ENCODE data around the gene ELP4. TPM values are rescaled to one million over a fixed set of nuclear protein-coding genes. Genes with fewer than 3 reads are reported as not detected.
"Not testable (repeated sequence)": the region's sequence is repeated elsewhere in the genome, so short reads cannot be mapped to it uniquely, and the experiment has no call there.

Gene ELP4
- total RNA-seq, 2 donors from 2014 or later: 22.7 to 30.0 TPM

DNA sequence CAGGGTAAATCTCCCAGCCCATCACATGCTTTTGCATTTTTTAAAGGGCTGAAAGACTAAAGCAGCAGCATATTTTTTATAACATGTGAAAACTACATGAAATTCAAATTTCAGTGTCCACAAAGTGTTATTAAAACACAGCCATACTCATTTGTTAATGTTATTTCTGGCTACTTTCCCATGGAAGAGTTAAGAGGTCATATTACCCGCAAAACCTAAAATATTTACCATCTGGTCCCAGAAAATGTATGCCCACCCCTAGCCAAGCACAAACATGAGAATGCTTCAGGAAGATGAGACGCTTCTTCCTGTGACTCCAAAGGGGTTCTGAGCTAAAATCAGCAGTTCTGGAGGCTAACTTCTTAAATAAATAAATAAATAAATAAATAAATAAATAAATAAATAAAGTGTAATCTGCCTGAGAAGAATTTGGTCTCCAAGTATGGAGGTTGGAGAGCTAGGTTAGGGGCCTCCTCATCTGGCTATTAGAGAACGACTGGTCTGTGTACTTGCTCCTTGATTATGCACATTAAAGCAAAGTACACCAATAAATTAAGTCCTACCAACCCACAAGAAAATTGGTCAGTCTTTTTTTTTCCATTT lies 9.9 kb upstream of the ELP4 start:
- Mint-ChIP-seq H3K4me1 (ENCODE audit: low read depth) (peaks cover 16% of the 10 kb centered on the region), H3K4me3 (no peak overlapping the region), H3K9me3 (peaks cover 4% of the 10 kb centered on the region in 2 donors), H3K36me3 (ENCODE audit: insufficient read depth in 2 of 2) (peaks cover 5 to 18% of the 10 kb centered on the region in 2 donors), H3K27ac (no peak overlapping the region), H3K27me3 (ENCODE audit: low read depth) (no peaks in the 10 kb centered on the region)
- DNase-seq (no peak), ATAC-seq (replicated peaks in 1 of 2) (no peak)

DNA sequence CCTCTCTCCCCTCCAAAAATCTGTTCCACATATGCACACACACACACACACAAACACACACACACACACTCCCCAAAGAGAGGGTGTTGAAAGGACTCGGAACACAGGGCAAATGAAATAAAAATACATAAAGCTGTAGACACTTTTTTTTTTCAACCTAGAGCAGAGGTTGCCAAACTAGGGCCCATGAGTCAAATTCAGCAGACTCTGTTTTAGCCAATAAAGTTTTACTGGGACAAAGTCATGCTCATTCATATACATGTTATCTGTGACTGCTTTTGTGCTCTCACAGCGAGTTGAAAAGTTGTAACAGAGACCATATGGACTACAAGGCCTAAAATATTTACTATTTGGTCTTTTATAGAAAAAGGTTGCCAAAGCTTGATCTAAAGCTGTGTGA lies 9.0 kb upstream of the ELP4 start:
- Mint-ChIP-seq H3K9me3 (no peaks in the 10 kb centered on the region), H3K36me3 (ENCODE audit: insufficient read depth in 2 of 2) (peaks cover 0 to 9% of the 10 kb centered on the region in 2 donors), H3K4me1 (ENCODE audit: low read depth) (peaks cover 24% of the 10 kb centered on the region), H3K4me3 (no peak overlapping the region), H3K27me3 (ENCODE audit: low read depth) (no peaks in the 10 kb centered on the region), H3K27ac (no peak overlapping the region)
- ATAC-seq (replicated peaks in 1 of 2): no peak
- DNase-seq: no peak

DNA sequence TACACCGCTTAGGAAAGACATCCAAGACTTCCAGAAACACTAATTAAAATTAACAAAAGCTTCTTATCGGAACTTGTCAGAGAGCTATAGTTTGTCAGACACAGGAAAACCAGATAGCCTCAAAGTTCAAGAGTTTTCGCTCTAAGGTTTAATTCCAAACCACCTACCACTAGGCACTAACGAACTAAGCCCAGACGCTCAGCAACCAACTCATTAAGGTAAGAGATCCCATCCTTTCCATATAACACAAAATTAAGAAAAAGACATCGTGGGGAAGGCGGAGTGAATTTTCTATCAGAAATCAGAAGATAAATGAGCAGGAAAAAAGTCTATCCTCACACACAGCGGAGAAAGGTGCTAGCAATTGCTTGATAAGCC lies 527 bp upstream of the ELP4 start:
- peak; percentile 3 to 7 for DNase-seq
- no peaks in the 10 kb centered on the region for H3K9me3 Mint-ChIP-seq

DNA sequence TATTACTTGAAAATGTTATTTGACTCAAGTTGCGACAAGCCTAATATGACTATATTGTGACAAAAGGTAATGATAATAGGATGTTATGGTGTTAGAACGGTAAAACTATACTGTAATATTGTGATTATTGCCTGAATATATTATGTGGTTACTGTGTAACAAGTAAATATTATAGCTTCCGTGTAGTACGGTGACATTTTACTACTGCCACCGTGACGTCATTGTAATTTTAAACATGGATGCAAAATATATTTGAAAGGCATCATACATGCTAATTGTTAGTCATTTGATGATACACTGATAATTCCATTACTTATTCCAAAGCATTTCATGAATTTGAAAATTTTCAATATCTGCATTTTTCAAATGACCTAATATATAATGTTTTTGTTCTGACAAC lies 2.5 kb downstream of the ELP4 start:
- Mint-ChIP-seq H3K4me1 (ENCODE audit: low read depth) (peaks cover 30% of the 10 kb centered on the region), H3K4me3 (no peak overlapping the region), H3K36me3 (ENCODE audit: insufficient read depth in 2 of 2) (peaks cover 0 to 3% of the 10 kb centered on the region in 2 donors), H3K27me3 (ENCODE audit: low read depth) (no peaks in the 10 kb centered on the region), H3K9me3 (no peaks in the 10 kb centered on the region), H3K27ac (no peak overlapping the region)
- no peak for DNase-seq
- ATAC-seq (replicated peaks in 1 of 2): no peak

More for the DNA sequence above, 527 bp upstream of the ELP4 start:
- Mint-ChIP-seq H3K27me3 (ENCODE audit: low read depth) (no peaks in the 10 kb centered on the region), H3K4me3 (peak overlapping the region; percentile 98 to 99), H3K27ac (peak overlapping the region; percentile 99), H3K4me1 (ENCODE audit: low read depth) (peaks cover 48% of the 10 kb centered on the region), H3K36me3 (ENCODE audit: insufficient read depth in 2 of 2) (peaks cover 0 to 8% of the 10 kb centered on the region in 2 donors)
- peak; percentile 5 to 8 for ATAC-seq (replicated peaks in 1 of 2)

DNA sequence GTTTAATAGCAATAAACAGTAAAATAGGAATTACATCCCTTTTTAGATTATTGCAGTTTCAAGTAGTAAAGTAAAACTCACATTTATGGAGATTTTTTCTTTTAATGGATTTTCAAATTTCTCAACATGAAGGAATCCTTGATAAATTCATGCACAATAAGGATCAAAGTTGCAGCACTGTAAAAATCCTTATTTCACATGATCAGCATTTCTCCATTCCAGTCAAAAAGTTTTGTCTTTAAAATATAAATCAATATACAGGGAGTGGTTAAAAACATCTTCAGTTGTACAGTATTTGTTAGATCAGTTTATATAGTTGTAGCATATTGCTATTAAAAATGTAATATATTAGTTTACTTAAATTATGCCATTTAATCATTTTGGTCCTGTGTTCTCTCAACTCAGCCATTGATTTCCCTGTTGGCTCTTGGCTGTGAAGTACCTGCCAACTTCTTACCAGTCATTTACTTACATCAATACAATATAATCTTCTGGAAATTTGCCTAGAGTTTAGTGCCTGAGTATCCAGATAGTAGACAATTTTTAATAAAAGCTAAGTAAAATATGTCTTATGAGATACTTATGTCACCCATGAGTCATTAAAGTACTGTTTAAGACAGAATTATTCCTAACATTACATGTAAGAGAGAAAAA lies 12.1 kb downstream of the ELP4 start:
- H3K4me1 Mint-ChIP-seq (ENCODE audit: low read depth): no peaks in the 10 kb centered on the region
- no peaks in the 10 kb centered on the region for H3K36me3 Mint-ChIP-seq (ENCODE audit: insufficient read depth in 2 of 2)
- no peaks in the 10 kb centered on the region for H3K27me3 Mint-ChIP-seq (ENCODE audit: low read depth)
- H3K9me3 Mint-ChIP-seq: no peaks in the 10 kb centered on the region
- no peak overlapping the region for H3K4me3 Mint-ChIP-seq
- H3K27ac Mint-ChIP-seq: no peak overlapping the region
- ATAC-seq (replicated peaks in 1 of 2) (no peak), DNase-seq (no peak)

DNA sequence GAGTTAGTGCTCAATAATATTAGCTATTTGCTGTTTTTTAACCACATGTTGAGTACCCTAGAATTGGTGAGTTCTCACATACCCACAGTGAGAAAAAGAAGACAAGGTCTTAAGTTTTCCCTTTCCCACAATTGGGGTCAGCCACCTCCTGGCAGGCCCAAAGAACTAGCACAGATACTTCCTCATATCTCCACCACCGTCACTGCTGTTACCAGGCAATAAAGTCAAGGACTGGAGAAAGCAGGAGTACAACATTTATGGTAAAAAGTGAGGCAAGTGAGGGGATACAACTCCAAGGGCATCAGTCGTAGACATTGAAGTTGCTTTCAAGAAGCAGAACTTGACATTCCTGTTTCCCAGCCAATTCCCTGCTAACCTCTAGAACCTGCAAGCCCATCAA lies 19.6 kb downstream of the ELP4 start:
- ATAC-seq (replicated peaks in 1 of 2) (no peak), DNase-seq (no peak)
- no peak overlapping the region for H3K4me3 Mint-ChIP-seq
- H3K27me3 Mint-ChIP-seq (ENCODE audit: low read depth): no peaks in the 10 kb centered on the region
- no peaks in the 10 kb centered on the region for H3K4me1 Mint-ChIP-seq (ENCODE audit: low read depth)
- no peaks in the 10 kb centered on the region for H3K36me3 Mint-ChIP-seq (ENCODE audit: insufficient read depth in 2 of 2)
- no peak overlapping the region for H3K27ac Mint-ChIP-seq
- H3K9me3 Mint-ChIP-seq: no peaks in the 10 kb centered on the region

DNA sequence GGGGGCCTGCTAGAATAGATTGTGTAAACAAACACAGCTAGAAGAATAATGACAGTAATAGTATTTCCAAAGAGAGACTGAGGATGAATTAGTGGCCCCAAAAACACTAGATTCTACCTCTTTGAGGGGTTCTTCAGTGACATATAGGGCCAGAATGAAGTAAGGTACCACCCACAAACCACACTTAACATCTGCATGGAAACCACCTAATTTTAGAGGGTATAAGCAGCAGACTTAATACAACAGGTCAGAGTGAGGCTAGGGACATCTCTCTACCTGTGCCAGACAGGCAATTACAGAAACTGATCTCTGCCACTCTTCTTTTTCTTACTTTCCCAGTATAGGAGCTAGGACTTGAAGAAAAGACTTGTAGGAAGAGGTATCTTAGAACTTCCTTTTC lies 20.1 kb downstream of the ELP4 start:
- Mint-ChIP-seq H3K27ac (no peak overlapping the region), H3K4me1 (ENCODE audit: low read depth) (no peaks in the 10 kb centered on the region), H3K4me3 (no peak overlapping the region), H3K36me3 (ENCODE audit: insufficient read depth in 2 of 2) (no peaks in the 10 kb centered on the region), H3K27me3 (ENCODE audit: low read depth) (no peaks in the 10 kb centered on the region), H3K9me3 (no peaks in the 10 kb centered on the region)
- DNase-seq: no peak
- no peak for ATAC-seq (replicated peaks in 1 of 2)

DNA sequence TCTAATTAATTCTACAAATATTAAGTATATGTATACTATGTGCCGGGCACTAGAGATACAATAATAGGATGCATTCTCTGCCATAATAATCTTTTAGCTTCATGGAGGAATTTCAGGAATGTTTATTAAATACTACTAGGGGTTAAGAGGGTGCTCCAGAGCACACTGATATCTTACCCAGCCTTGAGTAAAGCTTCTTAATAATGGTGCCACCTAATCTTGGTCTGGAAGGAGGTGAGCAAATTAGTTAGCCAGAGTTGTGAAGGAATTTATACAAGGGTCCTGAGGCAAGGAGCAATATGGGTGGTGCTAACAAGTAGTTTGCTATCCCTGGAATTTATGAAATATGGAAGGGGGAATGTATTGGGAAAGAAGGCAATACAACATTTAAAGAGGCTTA lies 21.7 kb downstream of the ELP4 start:
- ATAC-seq (replicated peaks in 1 of 2): no peak
- Mint-ChIP-seq H3K9me3 (no peaks in the 10 kb centered on the region), H3K4me1 (ENCODE audit: low read depth) (no peaks in the 10 kb centered on the region), H3K36me3 (ENCODE audit: insufficient read depth in 2 of 2) (no peaks in the 10 kb centered on the region), H3K27ac (no peak overlapping the region), H3K27me3 (ENCODE audit: low read depth) (no peaks in the 10 kb centered on the region), H3K4me3 (no peak overlapping the region)
- DNase-seq: no peak

DNA sequence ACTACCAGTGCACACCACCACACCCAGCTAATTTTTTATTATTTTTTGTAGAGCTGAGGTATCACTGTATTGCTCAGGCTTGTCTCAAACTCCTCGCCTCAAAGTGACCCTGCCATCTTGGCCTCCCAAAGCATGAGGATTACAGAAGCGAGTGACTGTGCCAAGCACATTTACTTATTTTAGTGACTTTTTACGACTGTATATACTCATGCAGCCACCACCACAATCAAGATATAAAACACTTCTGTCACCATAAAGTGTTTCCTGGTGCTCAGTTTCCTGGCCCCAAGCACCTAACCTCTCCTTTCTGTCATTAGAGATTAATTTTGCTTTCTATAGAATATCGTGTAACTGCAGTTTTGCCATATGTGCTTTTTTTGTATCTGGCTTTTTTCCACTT lies 25.9 kb downstream of the ELP4 start:
- H3K36me3 Mint-ChIP-seq (ENCODE audit: insufficient read depth in 2 of 2): peaks cover 0 to 2% of the 10 kb centered on the region in 2 donors
- ATAC-seq (replicated peaks in 1 of 2) (no peak), DNase-seq (no peak)
- H3K4me1 Mint-ChIP-seq (ENCODE audit: low read depth): no peaks in the 10 kb centered on the region
- no peak overlapping the region for H3K27ac Mint-ChIP-seq
- no peak overlapping the region for H3K4me3 Mint-ChIP-seq
- no peaks in the 10 kb centered on the region for H3K9me3 Mint-ChIP-seq
- no peaks in the 10 kb centered on the region for H3K27me3 Mint-ChIP-seq (ENCODE audit: low read depth)

DNA sequence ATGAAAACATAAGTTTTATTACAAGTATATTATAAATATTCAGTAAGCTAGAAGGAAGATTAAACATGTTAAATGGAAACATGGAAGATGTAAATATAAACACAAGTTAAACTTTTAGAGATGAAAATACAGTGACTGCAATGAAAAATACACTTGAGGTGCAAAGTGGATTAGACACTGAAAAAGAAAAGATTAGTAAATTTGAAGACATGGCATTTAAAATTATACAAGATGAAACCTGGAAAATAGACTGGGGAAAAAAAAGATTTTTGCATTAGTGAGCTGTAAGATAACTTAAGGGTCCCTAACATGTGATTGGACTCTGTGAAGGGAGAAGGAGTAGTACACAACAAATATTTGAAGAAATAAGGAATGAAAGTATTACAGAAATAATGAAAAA lies 33.3 kb downstream of the ELP4 start:
- H3K27ac Mint-ChIP-seq: no peak overlapping the region
- no peak for ATAC-seq (replicated peaks in 1 of 2)
- DNase-seq: no peak
- H3K4me3 Mint-ChIP-seq: no peak overlapping the region
- no peaks in the 10 kb centered on the region for H3K27me3 Mint-ChIP-seq (ENCODE audit: low read depth)
- H3K4me1 Mint-ChIP-seq (ENCODE audit: low read depth): no peaks in the 10 kb centered on the region
- H3K36me3 Mint-ChIP-seq (ENCODE audit: insufficient read depth in 2 of 2): peaks cover 7 to 28% of the 10 kb centered on the region in 2 donors
- H3K9me3 Mint-ChIP-seq: peaks cover 1 to 2% of the 10 kb centered on the region in 2 donors

DNA sequence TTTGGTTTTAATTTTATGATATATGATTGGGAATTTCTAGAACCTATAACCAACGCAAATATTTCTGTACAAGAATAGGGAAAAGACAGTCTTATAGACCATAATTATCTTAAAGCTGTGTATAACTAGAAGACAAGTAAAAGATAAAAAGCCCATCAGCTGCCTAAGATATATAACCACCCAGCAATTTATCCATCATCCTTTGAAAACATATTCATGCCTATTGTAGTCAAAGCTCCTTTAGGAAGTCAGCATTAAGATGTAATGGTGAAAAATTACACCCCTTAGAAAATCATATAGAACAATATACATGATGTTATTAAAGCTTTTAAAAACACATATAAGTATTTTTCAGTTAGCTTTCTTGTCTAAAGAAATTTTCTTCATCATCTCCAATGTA lies 46.4 kb downstream of the ELP4 start:
- H3K27ac Mint-ChIP-seq: no peak overlapping the region
- no peaks in the 10 kb centered on the region for H3K36me3 Mint-ChIP-seq (ENCODE audit: insufficient read depth in 2 of 2)
- no peak for DNase-seq
- H3K9me3 Mint-ChIP-seq: no peaks in the 10 kb centered on the region
- no peaks in the 10 kb centered on the region for H3K4me1 Mint-ChIP-seq (ENCODE audit: low read depth)
- H3K27me3 Mint-ChIP-seq (ENCODE audit: low read depth): no peaks in the 10 kb centered on the region
- ATAC-seq (replicated peaks in 1 of 2): no peak
- no peak overlapping the region for H3K4me3 Mint-ChIP-seq

DNA sequence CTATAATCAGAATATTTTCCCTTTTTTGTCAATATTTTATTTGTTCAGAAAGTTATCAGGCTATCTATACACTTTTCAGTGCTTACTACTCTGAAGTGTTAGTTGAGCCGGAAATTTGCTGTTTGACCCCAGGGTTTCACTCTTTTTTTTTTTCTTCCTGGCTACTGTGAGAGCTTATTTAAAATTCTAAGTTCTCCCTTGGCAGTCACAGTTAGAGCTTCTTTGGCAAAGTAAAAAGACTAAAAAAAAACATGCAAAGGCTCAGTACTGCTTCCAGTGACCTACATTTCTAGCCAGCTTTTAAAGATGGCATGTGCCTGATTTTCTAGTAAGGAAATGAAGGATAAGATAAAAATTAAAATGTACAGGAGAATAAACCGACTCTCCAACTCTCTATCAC lies 48.4 kb downstream of the ELP4 start:
- H3K4me3 Mint-ChIP-seq: no peak overlapping the region
- no peaks in the 10 kb centered on the region for H3K9me3 Mint-ChIP-seq
- H3K4me1 Mint-ChIP-seq (ENCODE audit: low read depth): no peaks in the 10 kb centered on the region
- no peak overlapping the region for H3K27ac Mint-ChIP-seq
- DNase-seq: no peak
- H3K27me3 Mint-ChIP-seq (ENCODE audit: low read depth): no peaks in the 10 kb centered on the region
- no peaks in the 10 kb centered on the region for H3K36me3 Mint-ChIP-seq (ENCODE audit: insufficient read depth in 2 of 2)
- no peak for ATAC-seq (replicated peaks in 1 of 2)

DNA sequence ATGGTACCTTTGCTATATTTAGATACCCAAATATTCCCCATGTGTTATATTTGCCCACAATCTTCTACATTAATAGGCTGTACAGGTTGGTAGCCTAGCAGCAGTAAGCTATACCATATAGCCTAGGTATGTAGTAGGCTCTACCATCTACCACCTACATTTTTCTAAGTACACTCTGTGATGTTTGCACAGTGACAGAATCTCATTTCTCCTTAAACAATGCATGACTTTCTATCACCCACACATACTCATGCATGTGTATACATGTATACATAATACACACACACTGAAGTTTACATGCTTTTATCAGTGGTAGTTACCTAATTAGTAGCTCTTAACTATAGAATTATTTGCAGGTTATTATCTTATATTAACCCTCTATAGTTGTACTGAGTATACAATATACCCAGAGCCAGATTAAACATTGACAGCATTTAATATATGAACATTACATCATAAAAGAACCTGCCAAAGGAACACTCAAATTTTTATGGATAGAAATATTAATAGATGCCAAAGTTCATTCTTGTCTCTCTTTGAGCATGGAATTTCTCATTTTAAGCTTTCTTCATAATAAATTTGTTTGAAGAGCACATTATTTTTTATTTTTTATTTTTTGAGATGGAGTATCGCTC lies 51.4 kb downstream of the ELP4 start:
- no peaks in the 10 kb centered on the region for H3K4me1 Mint-ChIP-seq (ENCODE audit: low read depth)
- H3K36me3 Mint-ChIP-seq (ENCODE audit: insufficient read depth in 2 of 2): peaks cover 0 to 3% of the 10 kb centered on the region in 2 donors
- DNase-seq (no peak), ATAC-seq (replicated peaks in 1 of 2) (no peak)
- H3K4me3 Mint-ChIP-seq: no peak overlapping the region
- H3K9me3 Mint-ChIP-seq: peaks cover 1 to 5% of the 10 kb centered on the region in 2 donors
- no peaks in the 10 kb centered on the region for H3K27me3 Mint-ChIP-seq (ENCODE audit: low read depth)
- H3K27ac Mint-ChIP-seq: no peak overlapping the region

DNA sequence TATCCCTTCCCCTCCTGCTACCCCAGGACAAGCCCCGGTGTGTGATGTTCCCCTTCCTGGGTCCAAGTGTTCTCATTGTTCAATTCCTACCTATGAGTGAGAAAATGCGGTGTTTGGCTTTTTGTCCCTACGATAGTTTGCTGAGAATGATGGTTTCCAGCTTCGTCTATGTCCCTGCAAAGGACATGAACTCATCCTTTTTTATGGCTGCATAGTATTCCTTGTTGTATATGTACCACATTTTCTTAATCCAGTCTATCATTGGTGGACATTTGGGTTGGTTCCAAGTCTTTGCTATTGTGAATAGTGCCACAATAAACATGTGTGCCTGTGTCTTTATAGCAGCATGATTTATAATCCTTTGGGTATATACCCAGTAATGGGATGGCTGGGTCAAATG lies 55.0 kb downstream of the ELP4 start:
- not testable (repeated sequence) for H3K27me3 Mint-ChIP-seq (ENCODE audit: low read depth); H3K4me1 Mint-ChIP-seq (ENCODE audit: low read depth); H3K4me3 Mint-ChIP-seq; H3K36me3 Mint-ChIP-seq (ENCODE audit: insufficient read depth in 2 of 2); ATAC-seq (replicated peaks in 1 of 2); H3K27ac Mint-ChIP-seq; DNase-seq
- H3K9me3 Mint-ChIP-seq: peaks cover 6 to 10% of the 10 kb centered on the region in 2 donors

Data from activated T-cell treated with anti-CD3 and anti-CD28 coated beads, Interleukin-2, amount 50 U/mL, for 72 hours (primary cell).